H9 (cell line): ENCODE results near the gene F12. TPM values are rescaled to one million over a fixed set of nuclear protein-coding genes. Genes with fewer than 3 reads are reported as not detected.

Source experiments
- DNase-seq: peaks from one replicate; pipeline ENCODE4 v3.0.0-alpha.2; 2017
- H2AFZ ChIP-seq: one replicate; pipeline ENCODE4 v1.6.1; 2013; ENCODE audit warnings: mild to moderate bottlenecking, low read length, control low read depth, moderate library complexity
- H2AK5ac ChIP-seq: 2 replicates; pipeline ENCODE4 v1.6.1; 2013; ENCODE audit warnings: low read length, control low read depth, mixed read lengths; ENCODE audit not compliant: insufficient read length
- H2BK120ac ChIP-seq: one replicate; pipeline ENCODE4 v1.6.1; 2013; ENCODE audit warnings: low read depth, mild to moderate bottlenecking, low read length, control low read depth, inconsistent platforms; ENCODE audit not compliant: poor library complexity, severe bottlenecking
- H2BK12ac ChIP-seq: 2 replicates; pipeline ENCODE4 v1.6.1; 2013; ENCODE audit warnings: low read length, control low read depth, mixed read lengths, low read depth; ENCODE audit not compliant: insufficient read length
- H2BK15ac ChIP-seq: 2 replicates; pipeline ENCODE4 v1.6.1; 2013; ENCODE audit warnings: low read depth, low read length, control low read depth
- H2BK20ac ChIP-seq: one replicate; pipeline ENCODE4 v1.6.1; 2013; ENCODE audit warnings: low read depth, mild to moderate bottlenecking, low read length, control low read depth, inconsistent platforms; ENCODE audit not compliant: poor library complexity, severe bottlenecking
- H2BK5ac ChIP-seq: 2 replicates; pipeline ENCODE4 v1.6.1; 2013; ENCODE audit warnings: low read length, control low read depth, mixed read lengths; ENCODE audit not compliant: insufficient read length
- H3K14ac ChIP-seq: 2 replicates; pipeline ENCODE4 v1.6.1; 2013; ENCODE audit warnings: low read length, control low read depth; ENCODE audit not compliant: insufficient read depth
- H3K18ac ChIP-seq: 2 replicates; pipeline ENCODE4 v1.6.1; 2013; ENCODE audit warnings: low read depth, mild to moderate bottlenecking, mixed read lengths, low read length, control low read depth; ENCODE audit not compliant: insufficient read length
- H3K23ac ChIP-seq: 2 replicates; pipeline ENCODE4 v1.6.1; 2013; ENCODE audit warnings: low read length, control low read depth, mixed read lengths, low read depth; ENCODE audit not compliant: insufficient read length
- H3K23me2 ChIP-seq: 2 replicates; pipeline ENCODE4 v1.6.1; 2013; ENCODE audit warnings: low read depth, mild to moderate bottlenecking, mixed read lengths, low read length, control low read depth; ENCODE audit not compliant: insufficient read length, poor library complexity, severe bottlenecking
- H3K27ac ChIP-seq: 2 replicates; pipeline ENCODE4 v1.5.1; 2013; ENCODE audit warnings: low read length, control low read depth, mixed read lengths, low read depth; ENCODE audit not compliant: insufficient read length
- H3K27me3 ChIP-seq: 2 replicates; pipeline ENCODE4 v1.6.1; 2013; ENCODE audit warnings: low read length, control low read depth, inconsistent platforms; ENCODE audit not compliant: insufficient read depth
- H3K4ac ChIP-seq: 2 replicates; pipeline ENCODE4 v1.6.1; 2013; ENCODE audit warnings: low read depth, mild to moderate bottlenecking, control low read depth, inconsistent platforms, low read length, moderate library complexity
- H3K4me1 ChIP-seq: 2 replicates; pipeline ENCODE4 v1.6.1; 2013; ENCODE audit warnings: low read length, control low read depth, inconsistent platforms; ENCODE audit not compliant: insufficient read depth
- H3K4me2 ChIP-seq: 2 replicates; pipeline ENCODE4 v1.6.1; 2013; ENCODE audit warnings: low read length, control low read depth, mixed read lengths; ENCODE audit not compliant: insufficient read length, insufficient read depth
- H3K56ac ChIP-seq: 2 replicates; pipeline ENCODE4 v1.6.1; 2013; ENCODE audit warnings: low read depth, mild to moderate bottlenecking, mixed read lengths, low read length, control low read depth; ENCODE audit not compliant: insufficient read length
- H3K79me1 ChIP-seq: 2 replicates; pipeline ENCODE4 v1.6.1; 2013; ENCODE audit warnings: low read depth, mild to moderate bottlenecking, moderate library complexity, low read length, control low read depth, inconsistent platforms; ENCODE audit not compliant: insufficient read depth, poor library complexity, severe bottlenecking
- H3K79me2 ChIP-seq: 2 replicates; pipeline ENCODE4 v1.6.1; 2013; ENCODE audit warnings: low read length, control low read depth, inconsistent platforms; ENCODE audit not compliant: insufficient read depth
- H3K9ac ChIP-seq: 2 replicates; pipeline ENCODE4 v1.6.1; 2013; ENCODE audit warnings: low read length, control low read depth, mixed read lengths; ENCODE audit not compliant: insufficient read length; ENCODE audit errors: extremely low read depth
- H3K9me3 ChIP-seq: one replicate; pipeline ENCODE4 v1.6.1; 2013; ENCODE audit warnings: low read depth, low read length, inconsistent platforms; ENCODE audit not compliant: control insufficient read depth
- H3T11ph ChIP-seq: one replicate; pipeline ENCODE4 v1.6.1; 2013; ENCODE audit warnings: mild to moderate bottlenecking, low read length, control low read depth, inconsistent platforms
- H4K20me1 ChIP-seq: one replicate; pipeline ENCODE4 v1.6.1; 2013; ENCODE audit not compliant: control insufficient read depth, insufficient read length, insufficient read depth
- H4K5ac ChIP-seq: 2 replicates; pipeline ENCODE4 v1.6.1; 2013; ENCODE audit warnings: low read depth, mild to moderate bottlenecking, mixed read lengths, low read length, control low read depth; ENCODE audit not compliant: insufficient read length
- H4K8ac ChIP-seq: replicated peaks from 2 replicates; pipeline ENCODE4 v1.6.1; 2013; ENCODE audit warnings: low read length, control low read depth, mixed read lengths, low read depth; ENCODE audit not compliant: insufficient read length
- H4K91ac ChIP-seq: 2 replicates; pipeline ENCODE4 v1.6.1; 2013; ENCODE audit warnings: low read depth, mild to moderate bottlenecking, moderate library complexity, mixed read lengths, low read length, control low read depth; ENCODE audit not compliant: insufficient read length
- H3K27ac Mint-ChIP-seq, 3 experiments: 2 replicates in 2 of 3; 3 replicates in 1 of 3; pipeline ENCODE4 v1.8.0; 2020 to 2021; ENCODE audit warnings: mixed read lengths in 3 of 3, mild to moderate bottlenecking in 1 of 3, moderate library complexity in 1 of 3
- H3K27me3 Mint-ChIP-seq: 2 replicates; pipeline ENCODE4 v1.8.0; 2021; ENCODE audit warnings: low read depth, mild to moderate bottlenecking, moderate library complexity, mixed read lengths
- H3K36me3 Mint-ChIP-seq, 3 experiments: 2 replicates in 2 of 3; 3 replicates in 1 of 3; pipeline ENCODE4 v1.8.0; 2020 to 2021; ENCODE audit warnings: low read depth in 3 of 3, mixed read lengths in 3 of 3; ENCODE audit not compliant: insufficient read depth in 1 of 3
- H3K4me1 Mint-ChIP-seq, 2 experiments: 2 replicates each; pipeline ENCODE4 v1.8.0; 2020; ENCODE audit warnings: mixed read lengths in 2 of 2
- H3K4me3 Mint-ChIP-seq, 2 experiments: 2 replicates in 1 of 2; 3 replicates in 1 of 2; pipeline ENCODE4 v1.8.0; 2020 to 2021; ENCODE audit warnings: mild to moderate bottlenecking in 2 of 2, mixed read lengths in 2 of 2, moderate library complexity in 1 of 2
- H3K9me3 Mint-ChIP-seq, 2 experiments: 2 replicates in 1 of 2; 3 replicates in 1 of 2; pipeline ENCODE4 v1.8.0; 2020; ENCODE audit warnings: mild to moderate bottlenecking in 2 of 2, mixed read lengths in 2 of 2, moderate library complexity in 1 of 2
- CTCF ChIP-seq: fragments of 200-600 bp; sonication (generic); conservative IDR thresholded peaks from 3 replicates; pipeline ENCODE4 v1.8.0; 2021; ENCODE audit warnings: antibody characterized with exemption, mild to moderate bottlenecking
- WGBS: extraction: QIAGEN DNeasy Blood & Tissue Kit; methylation state at CpG from one replicate; pipeline ENCODE4 v1.1.7; 2013; ENCODE audit warnings: missing lambda C conversion rate, low lambda C conversion rate, mixed read lengths; ENCODE audit not compliant: insufficient read length; ENCODE audit errors: extremely low coverage; 5-methylcytosine and 5-hydroxymethylcytosine counted together
- total RNA-seq: library from RNA; stranded (reverse); gene quantifications from 2 replicates; pipeline ENCODE4 v1.2.1, GENCODE V29; 2021

Gene F12
- total RNA-seq, 1 experiment from 2014 or later = 3.5 TPM

- H4K5ac ChIP-seq = no peak overlapping the region
- no peak for TF ChIP-seq CTCF
- no peak overlapping the region for H3K18ac ChIP-seq
- no peaks in the 10 kb centered on the region; the same call in 1 of the 2 replicates for H3K4me1 ChIP-seq
- no peak overlapping the region for H4K91ac ChIP-seq
- H3K27me3 ChIP-seq = no peaks in the 10 kb centered on the region; the same call in 1 of the 2 replicates
- Mint-ChIP-seq H3K4me1 (peaks cover 40 to 46% of the 10 kb centered on the region in 2 experiments), H3K27ac (peak overlapping the region in 1 of 3 experiments; percentile 36; a peak in 2 of 7 replicates), H3K4me3 (peak overlapping the region; percentile 59 to 79), H3K9me3 (no peaks in the 10 kb centered on the region), H3K36me3 (peaks cover 3 to 13% (median 8%) of the 10 kb centered on the region in 3 experiments), H3K27me3 (peaks cover 31% of the 10 kb centered on the region)
- H2BK120ac ChIP-seq = no peak overlapping the region
- no peak overlapping the region for H2BK5ac ChIP-seq
- H2AK5ac ChIP-seq = no peak overlapping the region
- no peak overlapping the region for H2AFZ ChIP-seq
- no peaks in the 10 kb centered on the region for H4K20me1 ChIP-seq
- H3K14ac ChIP-seq = peak overlapping the region; percentile 6; the same call in 1 of the 2 replicates
- no peak overlapping the region for H2BK15ac ChIP-seq
- no peak overlapping the region for H4K8ac ChIP-seq
- no peak overlapping the region for H3K4ac ChIP-seq
- H3K27ac ChIP-seq = no peak overlapping the region
- peak overlapping the region; percentile 47 for H3K9ac ChIP-seq
- peaks cover 7% of the 10 kb centered on the region for H3K23me2 ChIP-seq
- no peaks in the 10 kb centered on the region for H3K79me1 ChIP-seq
- H3K79me2 ChIP-seq = no peaks in the 10 kb centered on the region
- H3K23ac ChIP-seq = no peak overlapping the region
- WGBS = no CpG with 5 or more reads among the region's 8 CpGs
- DNase-seq = no peak
- H2BK20ac ChIP-seq = no peak overlapping the region
- H3T11ph ChIP-seq = no peak overlapping the region
- no peak overlapping the region for H3K56ac ChIP-seq
- H3K4me2 ChIP-seq = peak overlapping the region; percentile 73
- no peak overlapping the region for H2BK12ac ChIP-seq
- H3K9me3 ChIP-seq = no peaks in the 10 kb centered on the region
Measured at GRCh38 chr5:177445917-177446199, 36.5 kb upstream of the F12 start.
